HepG2 (cell line): ENCODE measurements around the gene CHADL. TPM values are rescaled to one million over a fixed set of nuclear protein-coding genes. Genes with fewer than 3 reads are reported as not detected.

Experiments
- CEBPB ChIP-seq: IDR thresholded peaks from 2 replicates; pipeline ENCODE4 v1.6.1; 2011; ENCODE audit warnings: low read depth, low read length, improper control_type of control experiment, borderline replicate concordance
- EEA1 ChIP-seq: sonication (generic); formaldehyde crosslinking; IDR thresholded peaks from 2 replicates; pipeline ENCODE4 v1.5.1; 2020; ENCODE audit warnings: mild to moderate bottlenecking, missing genetic modification reagents, borderline replicate concordance
- GTF2F1 ChIP-seq: fragments of 150-350 bp; IDR thresholded peaks from 2 replicates; pipeline ENCODE4 v1.6.1; 2014; ENCODE audit warnings: low read length
- JDP2 ChIP-seq: sonication (generic); formaldehyde crosslinking; IDR thresholded peaks from 2 replicates; pipeline ENCODE4 v1.8.1; 2022; ENCODE audit warnings: missing genetic modification reagents, borderline replicate concordance
- MEIS2 ChIP-seq: sonication (generic); formaldehyde crosslinking; IDR thresholded peaks from 2 replicates; pipeline ENCODE4 v1.9.0; 2021; ENCODE audit warnings: mild to moderate bottlenecking, missing genetic modification reagents
- MTA1 ChIP-seq: sonication (generic); formaldehyde crosslinking; IDR thresholded peaks from 2 replicates; pipeline ENCODE4 v1.4.0; 2020; ENCODE audit warnings: missing genetic modification reagents, mild to moderate bottlenecking, borderline replicate concordance
- NFYB ChIP-seq: sonication (generic); formaldehyde crosslinking; IDR thresholded peaks from 2 replicates; pipeline ENCODE4 v1.4.0; 2020; ENCODE audit warnings: missing genetic modification reagents
- POGZ ChIP-seq: sonication (generic); formaldehyde crosslinking; IDR thresholded peaks from 2 replicates; pipeline ENCODE4 v1.4.0; 2020; ENCODE audit warnings: mild to moderate bottlenecking, missing genetic modification reagents
- RFX1 ChIP-seq: fragments of 450-650 bp; IDR thresholded peaks from 2 replicates; pipeline ENCODE4 v1.6.1; 2017
- SNRNP70 ChIP-seq: fragments of 200-400 bp; formaldehyde crosslinking; IDR thresholded peaks from 2 replicates; pipeline ENCODE4 v1.6.1; 2017; ENCODE audit warnings: mild to moderate bottlenecking, low read depth, low read length, moderate library complexity
- TBL1XR1 ChIP-seq: fragments of 150-350 bp; IDR thresholded peaks from 2 replicates; pipeline ENCODE4 v1.6.1; 2014; ENCODE audit warnings: borderline replicate concordance, low read length; ENCODE audit not compliant: partially characterized antibody
- TEAD3 ChIP-seq: optimal IDR thresholded peaks from 2 replicates; pipeline ENCODE3; 2016; ENCODE audit warnings: borderline replicate concordance
- YEATS2 ChIP-seq: sonication (generic); formaldehyde crosslinking; IDR thresholded peaks from 2 replicates; pipeline ENCODE4 v1.4.0; 2020; ENCODE audit warnings: missing genetic modification reagents, borderline replicate concordance
- ZNF468 ChIP-seq: sonication (generic); formaldehyde crosslinking; IDR thresholded peaks from 2 replicates; pipeline ENCODE4 v1.8.0; 2022; ENCODE audit warnings: mild to moderate bottlenecking, moderate library complexity, missing genetic modification reagents
- ZNF484 ChIP-seq: sonication (generic); formaldehyde crosslinking; IDR thresholded peaks from 2 replicates; pipeline ENCODE4 v1.5.1; 2020; ENCODE audit warnings: mild to moderate bottlenecking, low read depth, missing genetic modification reagents, borderline replicate concordance
- ZNF501 ChIP-seq: sonication (generic); formaldehyde crosslinking; IDR thresholded peaks from 2 replicates; pipeline ENCODE4 v1.5.1; 2020; ENCODE audit warnings: mild to moderate bottlenecking, moderate library complexity, missing genetic modification reagents
- ZNF543 ChIP-seq: sonication (generic); formaldehyde crosslinking; IDR thresholded peaks from 2 replicates; pipeline ENCODE4 v1.4.0; 2020; ENCODE audit warnings: mild to moderate bottlenecking, missing genetic modification reagents
- ZNF780A ChIP-seq: sonication (generic); formaldehyde crosslinking; IDR thresholded peaks from 2 replicates; pipeline ENCODE4 v1.8.0; 2022; ENCODE audit warnings: mild to moderate bottlenecking, missing genetic modification reagents, moderate library complexity
- polyA plus RNA-seq, 8 experiments: library from polyadenylated mRNA; depleted of rRNA in 3 of 8; stranded (reverse) in 7 of 8; unstranded in 1 of 8; fragments of >200 nt; fragmentation: Illumina TruSeq in 4 of 8; extraction: Trizol in 4 of 8; gene quantifications; 2 replicates each; pipeline versions ENCODE4 v1.2.1 to v1.2.3, GENCODE V29; 2011 to 2016; ENCODE audit warnings: low read depth in 4 of 8, missing spikeins in 1 of 8, mixed read lengths in 1 of 8; ENCODE audit not compliant: insufficient read depth in 1 of 8
- total RNA-seq, 5 experiments: library from RNA; depleted of rRNA; stranded (reverse); fragments of >200 nt; fragmentation: Illumina TruSeq; extraction: Trizol; gene quantifications; 2 replicates each; pipeline ENCODE4 v1.2.3, GENCODE V29; 2016; ENCODE audit warnings: low read depth in 1 of 5
- TF ChIP-seq, protein P1 (sequence below): conservative IDR thresholded peaks from 2 replicates; pipeline ENCODE4 v1.6.1; 2018; ENCODE audit warnings: missing genetic modification reagents
- TF ChIP-seq, protein P2 (sequence below): sonication (generic); formaldehyde crosslinking; conservative IDR thresholded peaks from 2 replicates; pipeline ENCODE4 v1.8.1; 2023; ENCODE audit warnings: missing genetic modification reagents
- TF ChIP-seq, protein P3 (sequence below): sonication (generic); formaldehyde crosslinking; IDR thresholded peaks from 2 replicates; pipeline ENCODE4 v1.4.0; 2020; ENCODE audit warnings: missing genetic modification reagents, low read depth, mild to moderate bottlenecking, borderline replicate concordance
- TF ChIP-seq, protein P4 (sequence below): sonication (generic); formaldehyde crosslinking; conservative IDR thresholded peaks from 2 replicates; pipeline ENCODE4 v1.8.0; 2022; ENCODE audit warnings: missing genetic modification reagents
- TF ChIP-seq, protein P5 (sequence below): IDR thresholded peaks from 2 replicates; pipeline ENCODE4 v1.6.1; 2012; ENCODE audit warnings: low read depth, low read length, improper control_type of control experiment

CHADL gene
- total and polyA plus RNA-seq, 2 of the 13 experiments (the other 11 are each of a cell fraction or from before 2014, with no cell fraction given) = 2.8 to 8.1 TPM

DNA sequence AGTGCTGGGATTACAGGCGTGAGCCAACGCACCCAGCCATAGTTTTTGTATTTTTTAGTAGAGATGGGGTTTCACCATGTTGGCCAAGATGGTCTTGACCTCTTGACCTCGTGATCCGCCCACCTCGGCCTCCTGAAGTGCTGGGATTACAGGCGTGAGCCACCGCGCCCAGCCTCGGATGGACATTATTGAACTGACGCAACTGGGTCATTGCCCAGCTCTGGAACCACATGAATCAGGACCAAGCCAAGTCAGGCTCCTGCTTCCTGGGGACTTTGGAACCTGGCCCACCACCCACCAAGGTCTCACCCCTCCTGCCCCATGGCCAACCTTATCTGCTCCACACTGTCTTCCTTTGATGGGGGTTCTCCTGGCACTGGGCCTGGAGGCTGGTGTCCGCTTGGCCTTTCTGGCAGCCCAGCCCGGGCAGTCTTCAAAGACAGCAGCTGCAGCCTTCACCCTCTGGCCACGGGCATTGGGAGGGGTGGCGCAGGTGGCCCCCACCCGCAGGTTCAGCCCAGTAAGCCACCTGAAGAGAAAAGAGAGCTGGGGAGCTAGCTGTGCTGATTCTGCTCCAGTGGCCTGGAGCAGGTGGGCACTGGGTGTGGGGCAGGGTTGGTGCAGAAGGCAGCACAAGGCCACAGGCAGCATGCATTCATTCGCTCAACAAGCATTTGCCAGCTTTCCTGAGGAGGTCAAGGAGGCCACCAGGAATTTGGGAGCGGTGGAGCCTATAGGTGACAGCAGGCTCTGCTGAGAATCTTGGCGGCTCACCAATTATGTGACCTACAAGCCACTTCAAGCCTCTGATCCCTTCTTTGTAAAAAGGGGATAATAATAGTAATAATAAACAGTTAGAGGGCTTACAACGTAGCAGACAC, 5.7 kb downstream of the CHADL start (continued):
- TF ChIP-seq SNRNP70 = no peak
- TF ChIP-seq, protein P1, sequence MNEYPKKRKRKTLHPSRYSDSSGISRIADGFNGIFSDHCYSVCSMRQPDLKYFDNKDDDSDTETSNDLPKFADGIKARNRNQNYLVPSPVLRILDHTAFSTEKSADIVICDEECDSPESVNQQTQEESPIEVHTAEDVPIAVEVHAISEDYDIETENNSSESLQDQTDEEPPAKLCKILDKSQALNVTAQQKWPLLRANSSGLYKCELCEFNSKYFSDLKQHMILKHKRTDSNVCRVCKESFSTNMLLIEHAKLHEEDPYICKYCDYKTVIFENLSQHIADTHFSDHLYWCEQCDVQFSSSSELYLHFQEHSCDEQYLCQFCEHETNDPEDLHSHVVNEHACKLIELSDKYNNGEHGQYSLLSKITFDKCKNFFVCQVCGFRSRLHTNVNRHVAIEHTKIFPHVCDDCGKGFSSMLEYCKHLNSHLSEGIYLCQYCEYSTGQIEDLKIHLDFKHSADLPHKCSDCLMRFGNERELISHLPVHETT = no peak
- TF ChIP-seq TEAD3 (CRISPR knock-in tag) = peak; percentile 29
- TF ChIP-seq GTF2F1 = no peak
- no peak for TF ChIP-seq TBL1XR1
- TF ChIP-seq, protein P2, sequence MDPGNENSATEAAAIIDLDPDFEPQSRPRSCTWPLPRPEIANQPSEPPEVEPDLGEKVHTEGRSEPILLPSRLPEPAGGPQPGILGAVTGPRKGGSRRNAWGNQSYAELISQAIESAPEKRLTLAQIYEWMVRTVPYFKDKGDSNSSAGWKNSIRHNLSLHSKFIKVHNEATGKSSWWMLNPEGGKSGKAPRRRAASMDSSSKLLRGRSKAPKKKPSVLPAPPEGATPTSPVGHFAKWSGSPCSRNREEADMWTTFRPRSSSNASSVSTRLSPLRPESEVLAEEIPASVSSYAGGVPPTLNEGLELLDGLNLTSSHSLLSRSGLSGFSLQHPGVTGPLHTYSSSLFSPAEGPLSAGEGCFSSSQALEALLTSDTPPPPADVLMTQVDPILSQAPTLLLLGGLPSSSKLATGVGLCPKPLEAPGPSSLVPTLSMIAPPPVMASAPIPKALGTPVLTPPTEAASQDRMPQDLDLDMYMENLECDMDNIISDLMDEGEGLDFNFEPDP (CRISPR knock-in tag) = no peak
- no peak for TF ChIP-seq MEIS2 (CRISPR knock-in tag)
- peak; percentile 47; the same call in 1 of the 2 replicates for TF ChIP-seq ZNF543 (CRISPR knock-in tag)
- no peak for TF ChIP-seq JDP2 (CRISPR knock-in tag)
- TF ChIP-seq YEATS2 = no peak
- no peak for TF ChIP-seq ZNF780A
- TF ChIP-seq, protein P3, sequence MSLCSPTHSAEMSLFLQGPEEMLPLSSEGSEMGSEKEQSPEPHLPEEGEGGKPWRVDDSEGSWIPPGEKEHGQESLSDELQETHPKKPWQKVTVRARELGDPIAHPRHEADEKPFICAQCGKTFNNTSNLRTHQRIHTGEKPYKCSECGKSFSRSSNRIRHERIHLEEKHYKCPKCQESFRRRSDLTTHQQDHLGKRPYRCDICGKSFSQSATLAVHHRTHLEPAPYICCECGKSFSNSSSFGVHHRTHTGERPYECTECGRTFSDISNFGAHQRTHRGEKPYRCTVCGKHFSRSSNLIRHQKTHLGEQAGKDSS (CRISPR knock-in tag) = no peak
- no peak for TF ChIP-seq POGZ (CRISPR knock-in tag)
- no peak for TF ChIP-seq NFYB (CRISPR knock-in tag)
- TF ChIP-seq, protein P4, sequence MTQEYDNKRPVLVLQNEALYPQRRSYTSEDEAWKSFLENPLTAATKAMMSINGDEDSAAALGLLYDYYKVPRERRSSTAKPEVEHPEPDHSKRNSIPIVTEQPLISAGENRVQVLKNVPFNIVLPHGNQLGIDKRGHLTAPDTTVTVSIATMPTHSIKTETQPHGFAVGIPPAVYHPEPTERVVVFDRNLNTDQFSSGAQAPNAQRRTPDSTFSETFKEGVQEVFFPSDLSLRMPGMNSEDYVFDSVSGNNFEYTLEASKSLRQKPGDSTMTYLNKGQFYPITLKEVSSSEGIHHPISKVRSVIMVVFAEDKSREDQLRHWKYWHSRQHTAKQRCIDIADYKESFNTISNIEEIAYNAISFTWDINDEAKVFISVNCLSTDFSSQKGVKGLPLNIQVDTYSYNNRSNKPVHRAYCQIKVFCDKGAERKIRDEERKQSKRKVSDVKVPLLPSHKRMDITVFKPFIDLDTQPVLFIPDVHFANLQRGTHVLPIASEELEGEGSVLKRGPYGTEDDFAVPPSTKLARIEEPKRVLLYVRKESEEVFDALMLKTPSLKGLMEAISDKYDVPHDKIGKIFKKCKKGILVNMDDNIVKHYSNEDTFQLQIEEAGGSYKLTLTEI (CRISPR knock-in tag) = no peak
- TF ChIP-seq MTA1 = peak; percentile 75; the same call in 1 of the 2 replicates
- TF ChIP-seq CEBPB = peak; percentile 63; the same call in 1 of the 2 replicates
- no peak for TF ChIP-seq ZNF468 (CRISPR knock-in tag)
- TF ChIP-seq ZNF501 (CRISPR knock-in tag) = peak; percentile 47; the same call in 1 of the 2 replicates
- TF ChIP-seq, protein P5, sequence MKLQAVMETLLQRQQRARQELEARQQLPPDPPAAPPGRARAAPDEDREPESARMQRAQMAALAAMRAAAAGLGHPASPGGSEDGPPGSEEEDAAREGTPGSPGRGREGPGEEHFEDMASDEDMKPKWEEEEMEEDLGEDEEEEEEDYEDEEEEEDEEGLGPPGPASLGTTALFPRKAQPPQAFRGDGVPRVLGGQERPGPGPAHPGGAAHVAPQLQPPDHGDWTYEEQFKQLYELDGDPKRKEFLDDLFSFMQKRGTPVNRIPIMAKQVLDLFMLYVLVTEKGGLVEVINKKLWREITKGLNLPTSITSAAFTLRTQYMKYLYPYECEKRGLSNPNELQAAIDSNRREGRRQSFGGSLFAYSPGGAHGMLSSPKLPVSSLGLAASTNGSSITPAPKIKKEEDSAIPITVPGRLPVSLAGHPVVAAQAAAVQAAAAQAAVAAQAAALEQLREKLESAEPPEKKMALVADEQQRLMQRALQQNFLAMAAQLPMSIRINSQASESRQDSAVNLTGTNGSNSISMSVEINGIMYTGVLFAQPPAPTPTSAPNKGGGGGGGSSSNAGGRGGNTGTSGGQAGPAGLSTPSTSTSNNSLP = no peak
- no peak for TF ChIP-seq ZNF484 (CRISPR knock-in tag)
- TF ChIP-seq EEA1 (CRISPR knock-in tag) = no peak
- TF ChIP-seq RFX1 = no peak
